Endothelial cell of umbilical vein (primary cell): ENCODE results near the gene ZNF791. TPM values are rescaled to one million over a fixed set of nuclear protein-coding genes. Genes with fewer than 3 reads are reported as not detected.
A peak's percentile ranks its signal among the peaks of the same experiment; 100 is the strongest.
"Not testable (repeated sequence)": the region's sequence is repeated elsewhere in the genome, so short reads cannot be mapped to it uniquely, and the experiment has no call there.

Source experiments
- BruUV-seq: library from RNA; stranded (reverse); fragments of 400-500 nt; replicated peaks from 2 replicates; lab custom pipeline; 2021; lab: Mats Ljungman, UMichigan
- CTCF ChIA-PET: fragments of 300-600, 350-600 bp; sonication (Branson Sonifier 250); formaldehyde crosslinking; loops from one replicate; lab custom pipeline; 2021; ENCODE audit warnings: antibody characterized with exemption, inconsistent platforms; lab: Charles Lee
- POLR2A ChIA-PET: fragments of 300-600, 350-600 bp; sonication (Branson Sonifier 250); formaldehyde crosslinking; loops from one replicate; lab custom pipeline; 2021; ENCODE audit warnings: antibody characterized with exemption, inconsistent platforms; lab: Charles Lee
- DNase-seq: peaks from one replicate; pipeline ENCODE4 v3.0.0-alpha.2; 2011; ENCODE audit warnings: low read depth, low spot score
- FAIRE-seq: peaks from 2 replicates; lab custom pipeline; 2011; peaks lifted over from hg19 to GRCh38; lab: Jason Lieb, UNC
- H2AFZ ChIP-seq: 2 replicates; pipeline ENCODE4 v1.6.0; 2012; ENCODE audit warnings: low read depth, low read length, control low read depth, inconsistent platforms
- H3K27ac ChIP-seq: 2 replicates; pipeline ENCODE4 v1.5.1; 2011; ENCODE audit warnings: low read depth, mild to moderate bottlenecking, control low read depth, low read length, moderate library complexity; ENCODE audit not compliant: insufficient read depth
- H3K27me3 ChIP-seq, 2 experiments: 2 replicates each; pipeline versions ENCODE4 v1.6.0 to v1.6.1; 2011; ENCODE audit warnings: low read length in 2 of 2, mixed read lengths in 1 of 2; ENCODE audit not compliant: control insufficient read depth in 2 of 2, insufficient read depth in 2 of 2
- H3K36me3 ChIP-seq, 2 experiments: 2 replicates in 1 of 2; 3 replicates in 1 of 2; pipeline ENCODE4 v1.5.1; 2011; ENCODE audit warnings: low read length in 2 of 2, mild to moderate bottlenecking in 1 of 2, moderate library complexity in 1 of 2; ENCODE audit not compliant: control insufficient read depth in 2 of 2, insufficient read depth in 2 of 2; ENCODE audit errors: extremely low read depth in 1 of 2
- H3K4me1 ChIP-seq: 3 replicates; pipeline ENCODE4 v1.5.1; 2011; ENCODE audit warnings: mild to moderate bottlenecking, low read length; ENCODE audit not compliant: control insufficient read depth, insufficient read depth; ENCODE audit errors: extremely low read depth
- H3K4me2 ChIP-seq: 2 replicates; pipeline ENCODE4 v1.6.1; 2011; ENCODE audit warnings: low read length, control low read depth, mixed read lengths; ENCODE audit not compliant: insufficient read depth
- H3K4me3 ChIP-seq, 3 experiments: fragments of 200-600 bp in 1 of 3; sonication (generic), shearing (Covaris generic) in 1 of 3; replicated peaks in 1 of 3; 2 replicates each; pipeline ENCODE4 v1.5.1; 2011 to 2016; ENCODE audit warnings: control low read depth in 3 of 3, low read length in 3 of 3, mild to moderate bottlenecking in 2 of 3, inconsistent platforms in 1 of 3, low read depth in 1 of 3, moderate library complexity in 1 of 3; ENCODE audit not compliant: insufficient read depth in 1 of 3
- H3K79me2 ChIP-seq: 2 replicates; pipeline ENCODE4 v1.6.0; 2012; ENCODE audit warnings: low read length, inconsistent platforms; ENCODE audit not compliant: control insufficient read depth, insufficient read depth
- H3K9ac ChIP-seq: replicated peaks from 2 replicates; pipeline ENCODE3; 2011; ENCODE audit warnings: low read length, control low read depth; ENCODE audit not compliant: insufficient read depth; ENCODE audit errors: extremely low read depth
- H3K9me1 ChIP-seq: replicated peaks from 3 replicates; pipeline ENCODE4 v1.6.0; 2011; ENCODE audit warnings: mild to moderate bottlenecking, low read length; ENCODE audit not compliant: control insufficient read depth, insufficient read depth; ENCODE audit errors: extremely low read depth
- H3K9me3 ChIP-seq: replicated peaks from 2 replicates; pipeline ENCODE4 v1.5.1; 2012; ENCODE audit warnings: low read length, inconsistent platforms; ENCODE audit not compliant: control insufficient read depth, insufficient read depth
- H4K20me1 ChIP-seq: replicated peaks from 2 replicates; pipeline ENCODE3; 2011; ENCODE audit warnings: mild to moderate bottlenecking, low read length; ENCODE audit not compliant: control insufficient read depth, insufficient read depth; ENCODE audit errors: extremely low read depth
- EZH2 ChIP-seq: IDR thresholded peaks from 2 replicates; pipeline ENCODE4 v1.6.1; 2012; ENCODE audit warnings: borderline replicate concordance, low read depth, mild to moderate bottlenecking, moderate library complexity, low read length, inconsistent platforms; ENCODE audit not compliant: severe bottlenecking
- FOS ChIP-seq: IDR thresholded peaks from 2 replicates; pipeline ENCODE4 v1.6.1; 2011; ENCODE audit warnings: mild to moderate bottlenecking, low read length, moderate library complexity, borderline replicate concordance; ENCODE audit not compliant: insufficient read depth
- POLR2AphosphoS5 ChIP-seq: IDR thresholded peaks from 2 replicates; pipeline ENCODE4 v1.6.1; 2012; ENCODE audit warnings: low read depth, mild to moderate bottlenecking, control low read depth, low read length, moderate library complexity; ENCODE audit not compliant: insufficient read depth
- dilution Hi-C: fragments of 300-500 bp; cut with MboI; formaldehyde crosslinking; loops from one replicate; pipeline ENCODE4 v1.15.0; 2019; ENCODE audit warnings: low sequenced_read_pairs; ENCODE audit not compliant: extremely low pct_ligation_motif_present
- intact Hi-C: fragments of 100-400 bp; cut with micrococcal nuclease; formaldehyde crosslinking; loops from one replicate; pipeline ENCODE4 v1.10.0; 2022
- polyA plus RNA-seq, 4 experiments: library from polyadenylated mRNA; depleted of rRNA in 3 of 4; stranded (reverse) in 3 of 4; unstranded in 1 of 4; fragments of >200 nt; gene quantifications; 2 replicates each; pipeline versions ENCODE4 v1.2.1 to v1.2.3, GENCODE V29; 2011 to 2012; ENCODE audit warnings: missing spikeins in 1 of 4
- total RNA-seq: library from RNA; stranded (reverse); gene quantifications from 2 replicates; pipeline ENCODE4 v1.2.3, GENCODE V29; 2021

ZNF791 gene
- total and polyA plus RNA-seq, 2 donors (not counting 3 experiments of a cell fraction or from before 2014, with no cell fraction given) = 8.3 to 21.8 TPM

GRCh38 chr19:12642506-12642905, 31.8 kb downstream of the ZNF791 start:
- ChIA-PET CTCF (interaction anchor here (1.0 kb wide), 1 partner anchor 31 kb away, joined by 3 read pairs; the partner anchor contains the start of gene ZNF791), POLR2A (no interaction called here)
- H3K9me3 ChIP-seq = no peaks in the 10 kb centered on the region
- FAIRE-seq (no peak), DNase-seq (no peak)
- no TSS peak for BruUV-seq
- intact Hi-C loops = no loop called here
- no peak overlapping the region for H3K9ac ChIP-seq
- H3K4me3 ChIP-seq = no peak overlapping the region
- no peak overlapping the region for H2AFZ ChIP-seq
- H3K4me1 ChIP-seq = no peaks in the 10 kb centered on the region
- H3K36me3 ChIP-seq = no peaks in the 10 kb centered on the region
- no peaks in the 10 kb centered on the region for H3K79me2 ChIP-seq
- dilution Hi-C loops = no loop called here
- H4K20me1 ChIP-seq = no peaks in the 10 kb centered on the region
- H3K4me2 ChIP-seq = no peak overlapping the region
- H3K9me1 ChIP-seq = no peaks in the 10 kb centered on the region
- TF ChIP-seq POLR2AphosphoS5 (no peak), FOS (no peak), EZH2 (no peak)
- no peaks in the 10 kb centered on the region for H3K27me3 ChIP-seq
- H3K27ac ChIP-seq = no peak overlapping the region

- POLR2A ChIA-PET, H3K36me3 ChIP-seq, H3K4me1 ChIP-seq, H3K27ac ChIP-seq, intact Hi-C loops, H3K79me2 ChIP-seq, dilution Hi-C loops, FAIRE-seq, H2AFZ ChIP-seq, H4K20me1 ChIP-seq, DNase-seq, H3K27me3 ChIP-seq, H3K9ac ChIP-seq, CTCF ChIA-PET, H3K4me3 ChIP-seq, H3K4me2 ChIP-seq, H3K9me1 ChIP-seq, H3K9me3 ChIP-seq: not testable (repeated sequence)
- TSS peak; percentile 9 for BruUV-seq
Measured at GRCh38 chr19:12643716-12644115, 33.0 kb downstream of the ZNF791 start.
